ENCODE measurements around the gene CHMP3.
"Not testable (repeated sequence)": the region's sequence is repeated elsewhere in the genome, so short reads cannot be mapped to it uniquely, and the experiment has no call there.

DNA sequence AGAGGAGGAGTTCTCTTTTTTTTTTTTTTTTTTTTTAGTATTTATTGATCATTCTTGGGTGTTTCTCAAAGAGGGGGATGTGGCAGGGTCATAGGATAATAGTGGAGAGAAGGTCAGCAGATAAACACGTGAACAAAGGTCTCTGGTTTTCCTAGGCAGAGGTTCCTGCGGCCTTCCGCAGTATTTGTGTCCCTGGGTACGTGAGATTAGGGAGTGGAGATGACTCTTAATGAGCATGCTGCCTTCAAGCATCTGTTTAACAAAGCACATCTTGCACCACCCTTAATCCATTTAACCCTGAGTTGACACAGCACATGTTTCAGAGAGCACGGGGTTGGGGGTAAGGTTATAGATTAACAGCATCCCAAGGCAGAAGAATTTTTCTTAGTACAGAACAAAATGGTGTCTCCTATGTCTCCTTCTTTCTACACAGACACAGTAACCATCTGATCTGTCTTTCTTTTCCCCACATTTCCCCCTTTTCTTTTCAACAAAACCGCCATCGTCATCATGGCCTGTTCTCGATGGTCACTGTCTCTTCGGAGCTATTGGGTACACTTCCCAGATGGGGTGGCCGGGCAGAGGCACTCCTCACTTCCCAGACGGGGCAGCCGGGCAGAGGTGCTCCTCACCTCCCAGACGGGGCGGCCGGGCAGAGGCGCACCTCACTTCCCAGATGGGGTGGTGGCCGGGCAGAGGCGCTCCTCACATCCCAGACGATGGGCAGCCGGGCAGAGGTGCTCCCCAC is 14.9 kb downstream of the CHMP3 start:
- not testable (repeated sequence) for TF ChIP-seq SPI1, POLR2AphosphoS5, POLR2A (IDR thresholded peaks at IDR 0.05; ENCODE audit: low read depth, low read length)

All from GM12891 (cell line).